DOHH2 (cell line): ENCODE results near the gene IQSEC3.

Experiments used
- EZH2phosphoT487 ChIP-seq: fragments of 200-600 bp; sonication (generic); IDR thresholded peaks from 2 replicates; pipeline ENCODE4 v1.6.1; 2017; ENCODE audit warnings: borderline replicate concordance, mild to moderate bottlenecking, antibody characterized with exemption, low read length, moderate library complexity, mixed read lengths
- TF ChIP-seq, protein P1 (sequence below): fragments of 200-600 bp; sonication (generic); IDR thresholded peaks from one replicate; pipeline ENCODE4 v1.5.1; 2014; ENCODE audit warnings: antibody characterized with exemption, mild to moderate bottlenecking, low read depth, low read length; ENCODE audit not compliant: poor library complexity, severe bottlenecking

DNA sequence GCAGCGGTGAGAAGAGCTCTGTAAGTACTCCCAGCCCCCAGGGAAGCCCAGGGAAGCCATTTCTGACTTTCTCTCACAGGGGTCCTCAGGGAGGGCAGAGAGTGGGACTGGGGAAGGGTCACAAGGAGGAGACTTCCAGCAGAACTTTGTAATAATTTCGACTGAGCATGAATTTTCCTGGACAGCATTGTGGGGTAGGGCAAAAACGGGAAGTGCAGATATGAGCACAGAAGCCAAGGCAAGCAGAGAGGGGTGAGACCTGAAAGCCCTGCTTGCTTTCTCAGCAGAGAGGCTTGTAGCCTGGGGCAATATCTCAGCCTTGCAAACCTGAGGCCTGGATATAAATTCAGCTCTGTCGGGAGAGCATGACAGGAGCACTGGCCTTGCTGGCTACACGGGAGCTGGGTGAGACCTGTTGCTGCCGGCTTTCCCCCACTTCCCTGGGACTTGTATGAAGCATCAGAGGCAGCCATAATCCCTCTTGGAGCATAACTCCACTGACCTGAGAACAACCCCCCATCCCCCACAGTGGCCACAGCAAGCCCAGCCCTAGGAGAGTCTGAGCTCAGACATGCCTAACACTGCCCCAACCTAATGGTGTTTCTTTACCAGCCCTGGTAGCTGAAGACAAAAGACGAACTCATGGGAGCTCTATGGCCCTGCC, 9.8 kb upstream of the IQSEC3 start:
- TF ChIP-seq, protein P1, sequence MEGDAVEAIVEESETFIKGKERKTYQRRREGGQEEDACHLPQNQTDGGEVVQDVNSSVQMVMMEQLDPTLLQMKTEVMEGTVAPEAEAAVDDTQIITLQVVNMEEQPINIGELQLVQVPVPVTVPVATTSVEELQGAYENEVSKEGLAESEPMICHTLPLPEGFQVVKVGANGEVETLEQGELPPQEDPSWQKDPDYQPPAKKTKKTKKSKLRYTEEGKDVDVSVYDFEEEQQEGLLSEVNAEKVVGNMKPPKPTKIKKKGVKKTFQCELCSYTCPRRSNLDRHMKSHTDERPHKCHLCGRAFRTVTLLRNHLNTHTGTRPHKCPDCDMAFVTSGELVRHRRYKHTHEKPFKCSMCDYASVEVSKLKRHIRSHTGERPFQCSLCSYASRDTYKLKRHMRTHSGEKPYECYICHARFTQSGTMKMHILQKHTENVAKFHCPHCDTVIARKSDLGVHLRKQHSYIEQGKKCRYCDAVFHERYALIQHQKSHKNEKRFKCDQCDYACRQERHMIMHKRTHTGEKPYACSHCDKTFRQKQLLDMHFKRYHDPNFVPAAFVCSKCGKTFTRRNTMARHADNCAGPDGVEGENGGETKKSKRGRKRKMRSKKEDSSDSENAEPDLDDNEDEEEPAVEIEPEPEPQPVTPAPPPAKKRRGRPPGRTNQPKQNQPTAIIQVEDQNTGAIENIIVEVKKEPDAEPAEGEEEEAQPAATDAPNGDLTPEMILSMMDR = no peak
- no peak for TF ChIP-seq EZH2phosphoT487
